ENCODE measurements around the gene CCDC97.

DNA sequence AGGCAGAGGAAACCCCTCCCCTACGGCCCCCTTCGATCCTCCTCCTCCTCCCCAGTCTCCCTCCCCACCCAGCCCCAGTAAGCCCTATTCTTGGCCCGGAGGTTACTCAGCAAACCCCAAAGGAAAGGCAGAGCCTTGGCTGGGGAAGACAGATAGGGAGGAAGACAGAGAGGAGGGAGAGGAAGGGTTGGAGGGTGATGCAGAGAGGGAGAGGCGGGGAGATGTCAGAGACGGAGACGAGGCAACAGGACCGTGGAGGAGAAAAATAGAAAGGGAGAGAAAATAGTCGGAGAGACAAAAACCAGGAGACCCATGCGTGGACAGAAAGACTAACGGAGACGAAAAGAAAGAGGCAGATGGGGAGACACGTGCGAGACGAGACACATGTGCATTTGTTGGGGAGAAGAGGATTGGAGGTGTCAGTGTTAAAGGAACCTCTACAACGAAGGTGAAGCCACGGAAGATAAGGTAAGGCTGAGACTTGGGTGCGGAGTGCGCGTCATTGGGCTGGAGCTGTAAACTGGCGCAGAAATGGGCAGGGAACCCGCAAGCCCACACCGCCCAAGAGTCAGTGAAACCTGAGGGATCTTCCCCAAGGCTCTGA is 40.9 kb downstream of the CCDC97 start:
- TF ChIP-seq, protein P1, sequence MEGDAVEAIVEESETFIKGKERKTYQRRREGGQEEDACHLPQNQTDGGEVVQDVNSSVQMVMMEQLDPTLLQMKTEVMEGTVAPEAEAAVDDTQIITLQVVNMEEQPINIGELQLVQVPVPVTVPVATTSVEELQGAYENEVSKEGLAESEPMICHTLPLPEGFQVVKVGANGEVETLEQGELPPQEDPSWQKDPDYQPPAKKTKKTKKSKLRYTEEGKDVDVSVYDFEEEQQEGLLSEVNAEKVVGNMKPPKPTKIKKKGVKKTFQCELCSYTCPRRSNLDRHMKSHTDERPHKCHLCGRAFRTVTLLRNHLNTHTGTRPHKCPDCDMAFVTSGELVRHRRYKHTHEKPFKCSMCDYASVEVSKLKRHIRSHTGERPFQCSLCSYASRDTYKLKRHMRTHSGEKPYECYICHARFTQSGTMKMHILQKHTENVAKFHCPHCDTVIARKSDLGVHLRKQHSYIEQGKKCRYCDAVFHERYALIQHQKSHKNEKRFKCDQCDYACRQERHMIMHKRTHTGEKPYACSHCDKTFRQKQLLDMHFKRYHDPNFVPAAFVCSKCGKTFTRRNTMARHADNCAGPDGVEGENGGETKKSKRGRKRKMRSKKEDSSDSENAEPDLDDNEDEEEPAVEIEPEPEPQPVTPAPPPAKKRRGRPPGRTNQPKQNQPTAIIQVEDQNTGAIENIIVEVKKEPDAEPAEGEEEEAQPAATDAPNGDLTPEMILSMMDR (IDR thresholded peaks at IDR 0.05), result no peak
- TF ChIP-seq POLR2A (IDR thresholded peaks at IDR 0.05) (no peak), EP300 (IDR thresholded peaks at IDR 0.05; ENCODE audit: low read depth) (no peak)
